Activated CD8-positive, alpha-beta T cell treated with anti-CD3 and anti-CD28 coated beads, Interleukin-2, amount 10 ng/mL, durations not matched to agents 7 days and 5 days (primary cell): ENCODE results near the gene P2RX1. TPM values are rescaled to one million over a fixed set of nuclear protein-coding genes. Genes with fewer than 3 reads are reported as not detected.

Experiments
- ATAC-seq: fragments of 150-1000 bp; cut with Tn5 transposase; one replicate; pipeline ENCODE4 v1.10.0; 2021; ENCODE audit warnings: moderate library complexity
- CTCF ChIA-PET: fragments of 350-600 bp; sonication (Branson Sonifier 250); formaldehyde crosslinking; loops from one replicate; lab custom pipeline; 2021; ENCODE audit warnings: antibody characterized with exemption; lab: Charles Lee
- POLR2A ChIA-PET: fragments of 350-600 bp; sonication (Branson Sonifier 250); formaldehyde crosslinking; loops from one replicate; lab custom pipeline; 2021; ENCODE audit warnings: antibody characterized with exemption; lab: Charles Lee
- DNase-seq: peaks from one replicate; pipeline ENCODE4 v3.0.0-alpha.2; 2020
- H3K27ac Mint-ChIP-seq: one replicate; pipeline ENCODE4 v1.8.0; 2021; ENCODE audit warnings: mild to moderate bottlenecking, mixed read lengths
- H3K27me3 Mint-ChIP-seq: one replicate; pipeline ENCODE4 v1.8.0; 2021; ENCODE audit warnings: low read depth, mixed read lengths
- H3K36me3 Mint-ChIP-seq: one replicate; pipeline ENCODE4 v1.8.0; 2021; ENCODE audit warnings: low read depth, mixed read lengths
- H3K4me1 Mint-ChIP-seq: one replicate; pipeline ENCODE4 v1.8.0; 2021; ENCODE audit warnings: low read depth, mixed read lengths
- H3K4me3 Mint-ChIP-seq: one replicate; pipeline ENCODE4 v1.8.0; 2021; ENCODE audit warnings: mild to moderate bottlenecking, mixed read lengths
- H3K9me3 Mint-ChIP-seq: one replicate; pipeline ENCODE4 v1.8.0; 2022; ENCODE audit warnings: mixed read lengths; ENCODE audit not compliant: insufficient read depth
- total RNA-seq, 2 experiments: library from RNA; stranded (reverse); gene quantifications; one replicate each; pipeline ENCODE4 v1.2.3, GENCODE V29; 2021

P2RX1 gene
- total RNA-seq, 2 experiments from 2014 or later, result 1.1 TPM

DNA sequence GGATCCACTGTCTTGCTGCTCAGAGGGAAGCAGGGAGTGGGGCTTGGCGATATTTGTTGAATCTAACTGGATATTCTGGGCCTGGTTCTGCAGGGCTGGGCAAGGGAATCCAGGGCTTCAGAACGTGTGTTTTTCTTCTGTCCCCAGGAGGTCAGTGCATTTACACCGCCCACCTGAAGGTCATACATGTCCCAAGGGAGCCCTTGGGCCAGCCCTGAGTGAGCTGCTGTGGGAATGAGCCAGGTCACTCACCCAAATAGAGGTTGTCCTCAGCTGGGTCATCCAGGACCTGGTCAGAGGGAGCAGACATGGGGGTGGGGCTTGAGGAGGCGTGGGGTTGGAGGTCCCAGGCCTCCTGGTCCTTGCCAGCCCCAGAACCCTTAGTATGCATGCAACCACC, 34.0 kb downstream of the P2RX1 start:
- Mint-ChIP-seq H3K27ac (peak overlapping the region; percentile 30), H3K36me3 (peaks cover 2% of the 10 kb centered on the region), H3K27me3 (no peaks in the 10 kb centered on the region), H3K4me3 (no peak overlapping the region), H3K9me3 (no peaks in the 10 kb centered on the region), H3K4me1 (peaks cover 23% of the 10 kb centered on the region)
- DNase-seq (no peak), ATAC-seq (no peak)
- ChIA-PET POLR2A (no interaction called here), CTCF (no interaction called here)

DNA sequence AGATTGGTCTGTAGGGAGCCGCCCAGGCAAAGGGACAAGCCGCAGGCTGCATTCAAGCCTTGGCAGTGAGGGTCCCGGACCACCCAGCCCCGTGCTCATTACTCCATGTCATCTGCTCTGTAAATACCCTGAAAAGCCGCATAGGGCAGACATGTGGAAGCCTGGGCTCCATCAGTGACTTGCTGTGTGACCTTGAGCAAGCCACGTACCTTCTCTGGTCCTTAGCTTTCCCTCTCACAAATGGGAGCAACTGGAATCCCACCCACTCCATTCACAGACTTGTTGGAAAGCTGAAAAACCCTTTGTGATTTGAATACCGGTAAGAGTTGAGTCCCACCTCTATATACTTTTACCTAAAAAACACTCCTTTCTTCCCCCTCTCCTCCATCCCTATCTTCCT, 35.3 kb downstream of the P2RX1 start:
- ChIA-PET CTCF (interaction anchor here (2.3 kb wide), 1 partner anchor 36 kb away, joined by 7 read pairs; no protein-coding TSS in a partner anchor), POLR2A (no interaction called here)
- Mint-ChIP-seq H3K27ac (no peak overlapping the region), H3K4me3 (no peak overlapping the region), H3K27me3 (no peaks in the 10 kb centered on the region), H3K36me3 (peaks cover 2% of the 10 kb centered on the region), H3K4me1 (peaks cover 10% of the 10 kb centered on the region), H3K9me3 (no peaks in the 10 kb centered on the region)
- ATAC-seq, result no peak
- DNase-seq, result no peak

DNA sequence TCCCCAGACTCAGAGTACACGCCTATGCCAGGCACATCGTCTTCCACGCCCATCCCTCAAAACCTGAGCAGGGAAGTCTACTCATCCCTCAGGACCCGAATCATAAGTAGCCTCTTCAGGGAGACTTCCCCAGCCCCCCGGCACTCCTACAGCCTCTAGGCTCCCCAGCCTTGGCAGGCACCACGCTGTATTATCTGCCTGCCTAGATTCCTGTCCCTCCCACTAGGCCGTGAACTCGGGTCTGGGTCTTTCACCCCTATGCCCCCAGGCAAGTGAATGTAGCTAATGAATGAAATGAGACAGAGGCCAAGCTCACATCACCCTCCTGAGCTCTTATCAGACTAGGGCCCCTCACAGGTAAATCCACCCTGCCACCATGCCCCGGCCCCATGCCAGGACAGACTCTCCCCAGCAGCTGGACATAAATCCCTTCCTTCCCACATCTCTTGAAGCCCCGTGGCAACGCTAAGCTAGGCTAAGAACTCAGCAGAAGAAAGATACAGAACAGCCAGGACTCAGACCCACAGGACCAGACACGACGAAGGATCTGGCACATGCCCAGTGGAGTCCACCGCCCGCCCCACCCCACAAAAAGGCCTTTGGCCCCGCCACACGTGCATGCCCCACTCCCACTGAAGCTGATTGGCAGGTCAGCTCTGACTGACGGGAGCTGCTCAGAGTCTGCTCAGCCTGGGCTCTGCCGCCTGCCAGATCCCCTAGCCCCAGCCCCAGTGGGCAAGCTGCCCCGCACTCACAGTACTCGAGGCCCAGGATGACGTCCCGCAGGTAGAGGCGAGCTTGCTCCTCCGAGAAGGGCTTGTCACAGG, 36.5 kb downstream of the P2RX1 start:
- no peak for DNase-seq
- Mint-ChIP-seq H3K4me3 (no peak overlapping the region), H3K36me3 (peaks cover 4% of the 10 kb centered on the region), H3K27ac (no peak overlapping the region), H3K27me3 (no peaks in the 10 kb centered on the region), H3K9me3 (no peaks in the 10 kb centered on the region), H3K4me1 (peaks cover 9% of the 10 kb centered on the region)
- CTCF ChIA-PET, result interaction anchor here (0.8 to 2.3 kb wide), 3 partner anchors 33 to 142 kb away, joined by 4 to 7 read pairs (median 6); partner anchors contain the start of gene NCBP3
- POLR2A ChIA-PET, result no interaction called here
- no peak for ATAC-seq

DNA sequence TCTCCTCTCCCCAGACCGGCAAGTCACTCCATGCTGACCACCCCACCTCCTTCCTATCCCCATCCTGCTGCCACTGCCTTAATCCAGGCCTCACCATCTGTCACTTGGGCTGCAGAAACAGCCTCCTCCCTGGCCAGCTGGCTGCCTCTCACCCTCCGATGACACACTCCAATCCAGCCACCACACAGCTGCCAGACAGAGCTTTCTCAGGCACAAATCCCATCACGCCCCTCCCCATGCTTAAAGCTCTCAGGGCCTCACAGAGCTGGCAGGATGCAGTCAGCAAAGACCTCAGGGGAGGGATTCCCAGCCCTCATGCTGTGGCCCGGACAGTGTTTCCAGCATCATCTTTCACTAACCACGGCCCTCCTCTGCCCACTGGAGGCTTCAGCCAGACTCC, 37.1 kb downstream of the P2RX1 start:
- Mint-ChIP-seq H3K4me1 (peaks cover 9% of the 10 kb centered on the region), H3K36me3 (peaks cover 4% of the 10 kb centered on the region), H3K27ac (no peak overlapping the region), H3K4me3 (no peak overlapping the region), H3K27me3 (no peaks in the 10 kb centered on the region), H3K9me3 (no peaks in the 10 kb centered on the region)
- ChIA-PET POLR2A (interaction anchor here (0.6 kb wide), 1 partner anchor 145 kb away, joined by 4 read pairs; no protein-coding TSS in a partner anchor), CTCF (interaction anchor here (2.3 kb wide), 1 partner anchor 35 kb away, joined by 7 read pairs; no protein-coding TSS in a partner anchor)
- DNase-seq (no peak), ATAC-seq (no peak)

DNA sequence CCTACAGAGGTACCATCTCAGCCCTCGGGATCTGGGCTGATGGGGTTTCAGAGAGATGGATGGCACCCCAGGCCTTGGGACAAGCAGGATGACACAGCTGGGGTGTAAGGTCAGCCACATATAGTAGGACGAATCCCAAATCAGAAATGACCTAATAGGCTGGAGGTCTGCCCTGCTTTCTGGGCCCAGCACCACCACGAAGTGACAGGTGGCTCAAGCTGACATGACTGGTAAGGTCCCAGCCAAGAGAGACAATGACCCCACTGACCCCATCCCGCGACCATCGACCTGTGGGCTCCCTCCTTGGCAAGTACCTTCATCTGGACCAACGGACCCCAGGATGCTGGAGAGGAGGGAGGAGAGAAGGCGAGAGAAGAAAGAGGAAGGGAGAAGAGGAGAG, 39.0 kb downstream of the P2RX1 start:
- DNase-seq, result no peak
- Mint-ChIP-seq H3K27me3 (no peaks in the 10 kb centered on the region), H3K4me1 (no peaks in the 10 kb centered on the region), H3K9me3 (no peaks in the 10 kb centered on the region), H3K27ac (no peak overlapping the region), H3K36me3 (peaks cover 2% of the 10 kb centered on the region), H3K4me3 (no peak overlapping the region)
- ChIA-PET POLR2A (no interaction called here), CTCF (no interaction called here)
- no peak for ATAC-seq

DNA sequence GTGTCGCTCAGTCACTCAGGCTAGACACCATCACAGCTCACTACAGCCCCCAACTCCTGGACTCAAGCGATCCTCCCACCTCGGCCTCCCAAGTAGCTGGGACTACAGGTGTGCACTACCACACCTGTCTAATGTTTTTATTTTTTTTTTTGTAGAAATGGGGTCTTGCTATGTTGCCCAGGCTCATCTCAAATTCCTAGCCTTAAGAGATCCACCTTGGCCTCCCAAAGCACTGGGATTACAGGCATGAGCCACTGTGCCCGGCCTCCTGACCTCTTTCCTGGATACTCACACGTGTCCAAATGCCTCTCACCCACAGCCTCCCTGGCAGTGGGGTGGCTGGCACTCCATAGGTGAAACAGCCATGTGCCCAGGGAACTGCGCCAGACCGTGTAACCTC, 40.9 kb downstream of the P2RX1 start:
- POLR2A ChIA-PET, result interaction anchor here (0.7 kb wide), 1 partner anchor 9 kb away, joined by 4 read pairs; no protein-coding TSS in a partner anchor
- CTCF ChIA-PET, result no interaction called here
- Mint-ChIP-seq H3K4me3 (no peak overlapping the region), H3K36me3 (peaks cover 4% of the 10 kb centered on the region), H3K27ac (no peak overlapping the region), H3K4me1 (peaks cover 7% of the 10 kb centered on the region), H3K9me3 (no peaks in the 10 kb centered on the region), H3K27me3 (no peaks in the 10 kb centered on the region)
- DNase-seq (no peak), ATAC-seq (no peak)

DNA sequence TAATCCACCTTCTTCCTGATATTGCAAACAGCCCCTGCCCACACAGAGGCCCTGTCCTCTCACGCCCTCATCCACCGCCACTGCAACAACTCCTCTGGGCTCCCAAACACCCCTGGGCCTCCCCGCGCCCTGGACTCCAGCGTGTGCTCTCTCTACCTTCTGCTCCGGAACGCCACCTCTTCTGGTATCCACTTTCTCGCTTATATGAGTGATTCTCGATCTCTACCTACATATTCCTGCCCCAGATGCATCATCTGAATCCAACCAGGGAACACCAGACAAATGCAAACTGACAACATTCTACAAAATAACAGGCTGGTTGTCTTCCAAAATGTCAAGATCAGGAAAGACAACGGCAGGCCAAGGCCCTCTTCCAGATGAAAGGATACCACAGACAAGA, 42.4 kb downstream of the P2RX1 start:
- POLR2A ChIA-PET, result no interaction called here
- no peak for ATAC-seq

DNA sequence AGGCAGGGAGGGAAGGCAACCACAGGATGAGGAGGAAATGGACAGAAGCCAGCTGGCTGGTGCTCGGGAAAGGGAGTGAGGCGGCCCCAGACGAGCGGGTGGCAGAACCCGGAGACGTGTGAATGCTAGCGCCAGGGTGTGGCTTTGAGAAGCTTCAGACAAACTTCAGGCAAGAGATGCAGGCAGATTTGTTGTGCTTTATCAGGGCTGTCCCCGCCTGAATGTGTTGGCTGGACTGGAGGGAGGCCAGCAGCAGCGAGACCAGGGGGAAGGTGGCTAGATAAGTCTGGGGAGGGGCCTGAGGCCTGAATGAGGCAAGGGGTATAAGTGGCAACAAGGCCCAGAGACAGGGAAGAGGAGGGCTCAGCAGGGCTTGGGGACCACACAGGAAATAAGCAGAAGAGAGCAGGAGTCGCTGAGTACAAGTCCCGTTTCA, 45.4 kb downstream of the P2RX1 start:
- Mint-ChIP-seq H3K4me1 (peaks cover 7% of the 10 kb centered on the region), H3K27ac (peak overlapping the region; percentile 76), H3K9me3 (no peaks in the 10 kb centered on the region), H3K36me3 (peaks cover 4% of the 10 kb centered on the region), H3K27me3 (no peaks in the 10 kb centered on the region), H3K4me3 (no peak overlapping the region)
- DNase-seq, result no peak
- no peak for ATAC-seq
- POLR2A ChIA-PET, result no interaction called here
- CTCF ChIA-PET, result no interaction called here

More for the DNA sequence above, 42.4 kb downstream of the P2RX1 start:
- H3K27ac Mint-ChIP-seq, result no peak overlapping the region
- H3K4me3 Mint-ChIP-seq, result no peak overlapping the region
- DNase-seq, result no peak
- CTCF ChIA-PET, result no interaction called here
- H3K4me1 Mint-ChIP-seq, result peaks cover 7% of the 10 kb centered on the region
- no peaks in the 10 kb centered on the region for H3K27me3 Mint-ChIP-seq
- H3K36me3 Mint-ChIP-seq, result peaks cover 4% of the 10 kb centered on the region
- H3K9me3 Mint-ChIP-seq, result no peaks in the 10 kb centered on the region

DNA sequence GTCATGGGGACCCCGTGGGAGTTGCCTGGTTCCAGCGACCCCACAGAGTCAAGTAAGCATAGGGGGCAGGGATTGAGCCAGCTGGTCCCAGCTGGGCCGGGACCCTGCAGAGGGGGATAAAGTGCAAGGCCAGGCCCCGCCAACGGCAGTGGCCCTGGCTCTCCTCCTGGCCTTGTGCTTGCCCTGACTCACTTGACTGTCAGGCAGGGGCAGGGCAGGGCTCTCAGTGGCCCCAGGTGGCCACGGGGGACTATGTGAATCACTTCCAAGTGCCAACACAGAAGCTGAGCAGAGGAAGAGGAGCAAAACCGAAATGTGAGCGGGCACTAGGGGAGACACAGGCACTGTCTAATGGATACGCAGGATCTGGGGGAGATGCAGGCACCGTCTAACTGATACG, 48.7 kb downstream of the P2RX1 start:
- H3K4me3 Mint-ChIP-seq, result no peak overlapping the region
- no peak for DNase-seq
- no peaks in the 10 kb centered on the region for H3K9me3 Mint-ChIP-seq
- H3K4me1 Mint-ChIP-seq, result peaks cover 7% of the 10 kb centered on the region
- peaks cover 2% of the 10 kb centered on the region for H3K36me3 Mint-ChIP-seq
- no peak overlapping the region for H3K27ac Mint-ChIP-seq
- no peak for ATAC-seq
- POLR2A ChIA-PET, result no interaction called here
- no peaks in the 10 kb centered on the region for H3K27me3 Mint-ChIP-seq
- CTCF ChIA-PET, result no interaction called here

DNA sequence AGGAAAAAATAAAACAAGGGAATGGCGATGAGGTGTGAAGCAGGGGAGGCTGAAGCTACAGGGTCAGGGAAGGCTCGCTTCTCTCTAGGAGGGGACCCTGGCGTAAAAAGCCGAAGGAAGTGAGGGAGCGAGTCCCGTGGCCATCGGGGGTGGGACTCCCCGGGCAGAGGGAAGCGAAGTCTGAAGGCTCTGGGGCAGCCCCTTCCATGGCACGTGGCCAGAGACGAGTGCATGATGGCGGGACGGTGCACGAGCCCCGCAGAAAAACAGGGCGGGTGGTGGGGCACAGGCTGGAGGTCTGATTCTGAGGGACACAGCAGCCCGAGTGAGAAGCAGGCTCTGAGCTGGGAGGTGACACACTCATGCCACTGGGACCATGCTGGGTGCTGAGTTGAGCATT, 49.2 kb downstream of the P2RX1 start:
- ATAC-seq (no peak), DNase-seq (no peak)
- H3K4me1 Mint-ChIP-seq, result peaks cover 7% of the 10 kb centered on the region
- ChIA-PET CTCF (no interaction called here), POLR2A (no interaction called here)
- peaks cover 2% of the 10 kb centered on the region for H3K36me3 Mint-ChIP-seq
- H3K9me3 Mint-ChIP-seq, result no peaks in the 10 kb centered on the region
- no peaks in the 10 kb centered on the region for H3K27me3 Mint-ChIP-seq
- no peak overlapping the region for H3K27ac Mint-ChIP-seq
- H3K4me3 Mint-ChIP-seq, result no peak overlapping the region

DNA sequence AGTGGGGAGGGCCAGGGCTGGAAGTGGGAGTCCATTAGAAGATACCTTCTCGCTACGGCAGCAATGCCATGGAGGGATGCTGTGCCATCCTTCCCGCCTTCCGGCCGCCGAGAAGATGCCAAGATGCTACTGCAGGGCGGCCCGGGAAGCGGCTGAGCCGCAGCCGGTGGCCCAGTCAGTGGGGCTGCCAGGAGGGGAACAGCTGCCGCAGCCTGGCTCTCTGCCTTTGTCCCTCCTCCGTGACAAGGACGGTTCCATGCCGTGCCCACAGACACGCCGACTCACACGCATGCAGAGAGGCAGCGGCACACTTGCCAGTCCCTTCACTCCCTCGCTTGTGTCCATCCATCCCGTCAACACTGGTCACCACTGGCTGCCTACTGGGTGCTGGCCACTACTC, 50.0 kb downstream of the P2RX1 start:
- Mint-ChIP-seq H3K27me3 (no peaks in the 10 kb centered on the region), H3K36me3 (peaks cover 2% of the 10 kb centered on the region), H3K27ac (no peak overlapping the region), H3K9me3 (no peaks in the 10 kb centered on the region), H3K4me3 (no peak overlapping the region), H3K4me1 (peaks cover 7% of the 10 kb centered on the region)
- no peak for DNase-seq
- no peak for ATAC-seq
- POLR2A ChIA-PET, result no interaction called here
- CTCF ChIA-PET, result no interaction called here

DNA sequence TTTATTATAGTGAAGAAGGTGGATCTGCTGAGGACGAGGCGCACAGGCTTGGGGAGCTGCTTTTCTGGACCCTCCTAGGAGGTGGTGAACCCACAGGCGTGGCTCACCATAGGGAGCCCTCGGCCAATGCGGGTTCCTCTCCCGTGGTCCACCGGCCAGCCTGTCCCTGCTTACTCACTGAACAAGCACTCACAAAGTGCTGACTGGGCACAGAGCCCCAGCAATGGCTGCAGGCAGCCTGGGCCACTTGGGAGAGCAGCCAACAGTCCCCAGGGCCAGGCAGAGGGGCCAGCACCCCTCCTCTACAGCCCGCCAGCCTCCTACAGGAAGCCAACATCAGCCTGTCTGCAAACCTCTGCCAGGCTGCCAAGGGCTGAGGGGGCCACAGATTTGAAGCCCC, 51.1 kb downstream of the P2RX1 start:
- ATAC-seq, result no peak
- Mint-ChIP-seq H3K36me3 (no peaks in the 10 kb centered on the region), H3K9me3 (no peaks in the 10 kb centered on the region), H3K27ac (no peak overlapping the region), H3K27me3 (no peaks in the 10 kb centered on the region), H3K4me3 (no peak overlapping the region), H3K4me1 (no peaks in the 10 kb centered on the region)
- ChIA-PET CTCF (interaction anchor here (1.1 to 4.0 kb wide), 5 partner anchors 19 to 209 kb away, joined by 3 to 32 read pairs (median 5); partner anchors contain the start of gene NCBP3), POLR2A (no interaction called here)
- no peak for DNase-seq
